ENCODE measurements around the gene GRIA1. TPM values are rescaled to one million over a fixed set of nuclear protein-coding genes. Genes with fewer than 3 reads are reported as not detected.

Gene GRIA1
- total and polyA plus RNA-seq, 9 donors, result 0.11 to 1.4 (median 0.34) TPM; not detected in 2

- 71 to 90% (median 87%) methylated on average over 1 of the region's 1 CpG for WGBS, 3 donors
- Histone ChIP-seq H3K9me3 (no peaks in the 10 kb centered on the region), H3K27ac (no peak overlapping the region), H3K4me3 (no peak overlapping the region), H3K4me1 (ENCODE audit: insufficient read depth) (no peaks in the 10 kb centered on the region), H3K36me3 (no peaks in the 10 kb centered on the region), H3K27me3 (no peaks in the 10 kb centered on the region)
- no peak for TF ChIP-seq EP300 (IDR thresholded peaks at IDR 0.05)
- no peak for TF ChIP-seq POLR2A (IDR thresholded peaks at IDR 0.05)
- TF ChIP-seq CTCF (IDR thresholded peaks at IDR 0.05), result no peak
- DNase-seq, result no peak
- intact Hi-C loops (cut with DNase I), result no loop called here
These were observed 110.9 kb downstream of the GRIA1 start for GRCh38 chr5:153601377-153601776.

GRCh38 chr5:153605386-153605785 lies 114.9 kb downstream of the GRIA1 start:
- DNase-seq, result no peak
- no peak for TF ChIP-seq POLR2A (IDR thresholded peaks at IDR 0.05)
- no peak for TF ChIP-seq CTCF (IDR thresholded peaks at IDR 0.05)
- no peak for TF ChIP-seq EP300 (IDR thresholded peaks at IDR 0.05)
- WGBS, 3 donors, result 40 to 65% (median 45%) methylated on average over 1 of the region's 1 CpG
- no peaks in the 10 kb centered on the region for H3K36me3 ChIP-seq
- intact Hi-C loops (cut with DNase I), result no loop called here
- no peaks in the 10 kb centered on the region for H3K9me3 ChIP-seq
- no peak overlapping the region for H3K27ac ChIP-seq
- H3K4me3 ChIP-seq, result no peak overlapping the region
- H3K4me1 ChIP-seq (ENCODE audit: insufficient read depth), result no peaks in the 10 kb centered on the region
- H3K27me3 ChIP-seq, result no peaks in the 10 kb centered on the region

- Histone ChIP-seq H3K36me3 (no peaks in the 10 kb centered on the region), H3K27me3 (no peaks in the 10 kb centered on the region), H3K27ac (no peak overlapping the region), H3K4me1 (ENCODE audit: insufficient read depth) (no peaks in the 10 kb centered on the region), H3K9me3 (no peaks in the 10 kb centered on the region), H3K4me3 (no peak overlapping the region)
- intact Hi-C loops (cut with DNase I), result no loop called here
- DNase-seq, result no peak
- no peak for TF ChIP-seq EP300 (IDR thresholded peaks at IDR 0.05)
- no peak for TF ChIP-seq POLR2A (IDR thresholded peaks at IDR 0.05)
- TF ChIP-seq CTCF (IDR thresholded peaks at IDR 0.05), result no peak
These were observed 119.5 kb downstream of the GRIA1 start for GRCh38 chr5:153610009-153610408.

GRCh38 chr5:153610811-153611210 lies 120.3 kb downstream of the GRIA1 start:
- Histone ChIP-seq H3K27ac (no peak overlapping the region), H3K27me3 (no peaks in the 10 kb centered on the region), H3K9me3 (no peaks in the 10 kb centered on the region), H3K4me3 (no peak overlapping the region), H3K36me3 (no peaks in the 10 kb centered on the region), H3K4me1 (ENCODE audit: insufficient read depth) (no peaks in the 10 kb centered on the region)
- no peak for TF ChIP-seq EP300 (IDR thresholded peaks at IDR 0.05)
- TF ChIP-seq POLR2A (IDR thresholded peaks at IDR 0.05), result no peak
- TF ChIP-seq CTCF (IDR thresholded peaks at IDR 0.05), result no peak
- intact Hi-C loops (cut with DNase I), result no loop called here
- 45 to 58% (median 50%) methylated on average over 3 of the region's 3 CpGs for WGBS, 3 donors
- DNase-seq, result no peak

GRCh38 chr5:153613144-153613543 lies 122.7 kb downstream of the GRIA1 start:
- Histone ChIP-seq H3K4me3 (no peak overlapping the region), H3K9me3 (no peaks in the 10 kb centered on the region), H3K36me3 (no peaks in the 10 kb centered on the region), H3K4me1 (ENCODE audit: insufficient read depth) (no peaks in the 10 kb centered on the region), H3K27ac (no peak overlapping the region), H3K27me3 (no peaks in the 10 kb centered on the region)
- 51 to 69% (median 58%) methylated on average over 2 of the region's 2 CpGs for WGBS, 3 donors
- TF ChIP-seq EP300 (IDR thresholded peaks at IDR 0.05), result no peak
- no peak for TF ChIP-seq POLR2A (IDR thresholded peaks at IDR 0.05)
- TF ChIP-seq CTCF (IDR thresholded peaks at IDR 0.05), result no peak
- intact Hi-C loops (cut with DNase I), result no loop called here
- no peak for DNase-seq
